Measurements from ENCODE around the gene ARHGEF4. TPM values are rescaled to one million over a fixed set of nuclear protein-coding genes. Genes with fewer than 3 reads are reported as not detected.

The ARHGEF4 gene
- total and polyA plus RNA-seq, 10 donors: 0.19 to 0.88 (median 0.46) TPM; not detected in 2

- TF ChIP-seq POLR2A (IDR thresholded peaks at IDR 0.05) (no peak), POLR2AphosphoS5 (IDR thresholded peaks at IDR 0.05) (no peak)
- no peaks in the 10 kb centered on the region for H3K27me3 ChIP-seq (replicated peaks in 1 of 7)
- H3K9me3 ChIP-seq: no peaks in the 10 kb centered on the region
- H3K4me3 ChIP-seq: no peak overlapping the region
- no peak for DNase-seq
- intact Hi-C loops (cut with DNase I; ENCODE audit: low total_unique reads): no loop called here
- no peak overlapping the region for H3K27ac ChIP-seq
- H3K36me3 ChIP-seq: peaks cover 8 to 98% (median 77%) of the 10 kb centered on the region in 6 donors
- peaks cover 0 to 21% (median 0%) of the 10 kb centered on the region in 6 donors for H3K4me1 ChIP-seq
- 82 to 90% (median 86%) methylated on average over 5 of the region's 5 CpGs for WGBS, 5 donors
These were observed 219.7 kb downstream of the ARHGEF4 start for GRCh38 chr2:131056204-131056931.

- peaks cover 0 to 26% (median under 1%) of the 10 kb centered on the region in 6 donors for H3K4me1 ChIP-seq
- H3K36me3 ChIP-seq: peaks cover 4 to 98% (median 71%) of the 10 kb centered on the region in 6 donors
- intact Hi-C loops (cut with DNase I; ENCODE audit: low total_unique reads): no loop called here
- no peak overlapping the region for H3K4me3 ChIP-seq
- no peak for DNase-seq
- no peak overlapping the region for H3K27ac ChIP-seq
- H3K9me3 ChIP-seq: no peaks in the 10 kb centered on the region
- H3K27me3 ChIP-seq (replicated peaks in 1 of 7): no peaks in the 10 kb centered on the region
- TF ChIP-seq POLR2AphosphoS5 (IDR thresholded peaks at IDR 0.05) (no peak), CTCF (IDR thresholded peaks at IDR 0.05 in 8 of 11, conservative IDR thresholded peaks at IDR 0.05 in 3 of 11) (no peak)
- WGBS, 5 donors: 90 to 92% (median 92%) methylated on average over 4 of the region's 4 CpGs
These were observed 220.2 kb downstream of the ARHGEF4 start for GRCh38 chr2:131056932-131057287.

GRCh38 chr2:131058214-131058843 lies 221.6 kb downstream of the ARHGEF4 start:
- no peak overlapping the region for H3K4me3 ChIP-seq
- no peak overlapping the region for H3K27ac ChIP-seq
- peaks cover 0 to 35% (median 4%) of the 10 kb centered on the region in 6 donors for H3K4me1 ChIP-seq
- no peaks in the 10 kb centered on the region for H3K9me3 ChIP-seq
- TF ChIP-seq POLR2AphosphoS5 (IDR thresholded peaks at IDR 0.05) (no peak), POLR2A (IDR thresholded peaks at IDR 0.05) (no peak), CTCF (IDR thresholded peaks at IDR 0.05 in 8 of 11, conservative IDR thresholded peaks at IDR 0.05 in 3 of 11) (no peak)
- no peak for DNase-seq
- intact Hi-C loops (cut with DNase I; ENCODE audit: low total_unique reads): no loop called here
- no peaks in the 10 kb centered on the region for H3K27me3 ChIP-seq (replicated peaks in 1 of 7)
- 85 to 94% (median 89%) methylated on average over 8 of the region's 8 CpGs for WGBS, 5 donors
- peaks cover 4 to 98% (median 59%) of the 10 kb centered on the region in 6 donors for H3K36me3 ChIP-seq

DNA sequence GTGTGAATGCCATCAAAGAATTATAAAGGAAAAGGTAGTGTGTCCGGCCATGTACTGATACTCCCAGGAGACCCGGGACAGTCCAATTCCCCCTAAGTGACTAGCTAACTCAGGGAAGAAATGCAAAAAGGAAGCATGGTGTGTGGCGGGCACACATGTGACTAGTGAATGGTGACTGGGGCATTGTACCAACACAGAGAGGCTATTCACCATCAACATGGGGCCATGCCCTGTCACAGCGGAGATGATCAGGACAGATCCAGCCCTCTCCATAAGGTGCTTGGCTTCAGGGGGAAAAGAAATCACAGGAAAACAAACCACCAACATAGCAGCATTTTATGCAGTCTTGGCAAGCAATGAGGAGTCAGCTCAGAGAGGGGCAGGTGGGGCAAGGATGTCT lies 222.2 kb downstream of the ARHGEF4 start:
- H3K4me1 ChIP-seq: peaks cover 0 to 37% (median 6%) of the 10 kb centered on the region in 6 donors
- intact Hi-C loops (cut with DNase I; ENCODE audit: low total_unique reads): no loop called here
- no peak for TF ChIP-seq POLR2A (IDR thresholded peaks at IDR 0.05)
- TF ChIP-seq POLR2AphosphoS5 (IDR thresholded peaks at IDR 0.05): no peak
- no peak for TF ChIP-seq CTCF (IDR thresholded peaks at IDR 0.05 in 8 of 11, conservative IDR thresholded peaks at IDR 0.05 in 3 of 11)
- no peak for DNase-seq
- H3K27me3 ChIP-seq (replicated peaks in 1 of 7): no peaks in the 10 kb centered on the region
- peaks cover 4 to 97% (median 53%) of the 10 kb centered on the region in 6 donors for H3K36me3 ChIP-seq
- H3K27ac ChIP-seq: no peak overlapping the region
- no peaks in the 10 kb centered on the region for H3K9me3 ChIP-seq
- WGBS, 5 donors: 89 to 95% (median 92%) methylated on average over 4 of the region's 4 CpGs
- H3K4me3 ChIP-seq: no peak overlapping the region

All from spleen (tissue), 11 donors.